Measurements from ENCODE around the gene HSPG2.

DNA sequence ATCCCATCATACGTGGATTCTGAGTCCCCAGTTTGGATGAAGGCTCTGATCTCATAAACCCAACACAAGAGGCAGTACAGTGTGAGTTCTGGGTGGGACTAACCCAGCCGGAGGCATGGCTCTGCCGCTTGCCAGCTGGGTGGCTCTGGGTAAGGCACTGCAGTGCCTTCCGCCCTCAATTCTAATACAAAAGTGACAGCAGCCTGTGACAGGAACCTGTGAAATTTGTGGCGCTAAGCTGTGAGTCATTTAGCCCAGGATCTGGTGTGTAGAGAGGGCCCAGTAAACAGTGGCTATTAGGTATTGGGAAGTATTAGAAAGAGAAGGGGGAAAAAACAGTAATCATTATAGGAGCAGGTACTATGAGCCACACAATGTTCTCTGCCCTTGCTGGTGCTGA, 23.3 kb downstream of the HSPG2 start:
- no peak for TF ChIP-seq EZH2 (IDR thresholded peaks at IDR 0.05)
- TF ChIP-seq POLR2AphosphoS5 (IDR thresholded peaks at IDR 0.05; ENCODE audit: borderline replicate concordance, low read depth, low read length), result no peak
- TF ChIP-seq FOXP2 (optimal IDR thresholded peaks at IDR 0.05; ENCODE audit: control extremely low read depth, extremely low read length, insufficient read depth), result no peak
